Panc1 (cell line): ENCODE measurements around the gene C19orf44. TPM values are rescaled to one million over a fixed set of nuclear protein-coding genes. Genes with fewer than 3 reads are reported as not detected.

Experiments
- ATAC-seq: fragments of 200-7000 bp; cut with Tn5 transposase; 2 replicates; pipeline ENCODE4 v1.9.1; 2020; ENCODE audit warnings: mild to moderate bottlenecking, moderate library complexity
- BruUV-seq: library from RNA; stranded (reverse); fragments of 400-500 nt; replicated peaks from 2 replicates; lab custom pipeline; 2021; lab: Mats Ljungman, UMichigan
- CTCF ChIA-PET: fragments of 300-600 bp; sonication (Branson Sonifier 250); formaldehyde crosslinking; loops from one replicate; lab custom pipeline; 2022; ENCODE audit warnings: antibody characterized with exemption; lab: Charles Lee
- POLR2A ChIA-PET: fragments of 300-600 bp; sonication (Branson Sonifier 250); formaldehyde crosslinking; loops from one replicate; lab custom pipeline; 2022; ENCODE audit warnings: antibody characterized with exemption; lab: Charles Lee
- DNase-seq: peaks from one replicate; pipeline ENCODE4 v3.0.0-alpha.2; 2010; ENCODE audit warnings: low read depth, low spot score
- H3K27ac ChIP-seq: 2 replicates; pipeline ENCODE4 v1.5.1; 2011; ENCODE audit warnings: mild to moderate bottlenecking, low read length, inconsistent platforms
- H3K27me3 ChIP-seq: fragments of 200-500 bp; sonication (Bioruptor generic); 2 replicates; pipeline ENCODE4 v1.6.0; 2014; ENCODE audit warnings: low read length, inconsistent platforms; ENCODE audit not compliant: control insufficient read depth, insufficient read depth
- H3K36me3 ChIP-seq: fragments of 200-500 bp; sonication (Bioruptor generic); 2 replicates; pipeline ENCODE4 v1.5.1; 2014; ENCODE audit warnings: inconsistent platforms, mild to moderate bottlenecking, low read length, moderate library complexity; ENCODE audit not compliant: control insufficient read depth, insufficient read depth
- H3K4me1 ChIP-seq: 2 replicates; pipeline ENCODE4 v1.5.1; 2011; ENCODE audit warnings: inconsistent platforms, mild to moderate bottlenecking, low read length, moderate library complexity; ENCODE audit not compliant: control insufficient read depth, insufficient read depth
- H3K4me3 ChIP-seq, 2 experiments: 2 replicates each; pipeline ENCODE4 v1.5.1; 2011 to 2012; ENCODE audit warnings: low read depth in 2 of 2, low read length in 2 of 2, mild to moderate bottlenecking in 2 of 2, inconsistent platforms in 1 of 2, moderate library complexity in 1 of 2
- H3K9me3 ChIP-seq: fragments of 200-500 bp; sonication (Bioruptor generic); 2 replicates; pipeline ENCODE4 v1.5.1; 2014; ENCODE audit warnings: low read depth, mild to moderate bottlenecking, inconsistent platforms, low read length, moderate library complexity; ENCODE audit not compliant: control insufficient read depth, insufficient read depth
- CTCF ChIP-seq: fragments of 450-650 bp; IDR thresholded peaks from 2 replicates; pipeline ENCODE4 v1.5.1; 2017; ENCODE audit warnings: mild to moderate bottlenecking
- POLR2AphosphoS5 ChIP-seq: IDR thresholded peaks from 2 replicates; pipeline ENCODE4 v1.6.1; 2012; ENCODE audit warnings: mild to moderate bottlenecking, low read depth, low read length, moderate library complexity
- REST ChIP-seq, 2 experiments: IDR thresholded peaks; 2 replicates each; pipeline ENCODE4 v1.6.1; 2011 to 2012; ENCODE audit warnings: low read depth in 2 of 2, control low read depth in 1 of 2, low read length in 1 of 2, mild to moderate bottlenecking in 1 of 2, moderate library complexity in 1 of 2; ENCODE audit not compliant: insufficient read depth in 1 of 2
- SIN3A ChIP-seq: IDR thresholded peaks from 2 replicates; pipeline ENCODE4 v1.6.1; 2012; ENCODE audit warnings: low read depth, mild to moderate bottlenecking, low read length, moderate library complexity, borderline replicate concordance; ENCODE audit not compliant: insufficient read depth
- TCF7L2 ChIP-seq: IDR thresholded peaks from 2 replicates; pipeline ENCODE4 v1.6.1; 2011; ENCODE audit warnings: mild to moderate bottlenecking, low read depth, low read length, inconsistent platforms
- in situ Hi-C: cut with HindIII; loops from 2 replicates; pipeline ENCODE4 v1.10.0; 2016; ENCODE audit warnings: low sequenced_read_pairs, low pct_unique_long_range_greater_than_20kb
- intact Hi-C: fragments of 100-400 bp; cut with micrococcal nuclease; formaldehyde crosslinking; loops from one replicate; pipeline ENCODE4 v1.10.0; 2022; ENCODE audit not compliant: unreplicated experiment
- total RNA-seq: library from RNA; stranded (reverse); gene quantifications from one replicate; pipeline ENCODE4 v1.2.1, GENCODE V29; 2021; ENCODE audit not compliant: unreplicated experiment

The C19orf44 gene
- total RNA-seq, 1 experiment from 2014 or later, result 4.4 TPM

GRCh38 chr19:16456652-16457194 lies 39.5 kb upstream of the C19orf44 start:
- DNase-seq, result no peak
- in situ Hi-C loops, result no loop called here
- Histone ChIP-seq H3K36me3 (no peaks in the 10 kb centered on the region), H3K27me3 (no peaks in the 10 kb centered on the region), H3K27ac (peak overlapping the region; percentile 29; the same call in 1 of the 2 replicates), H3K4me3 (no peak overlapping the region), H3K9me3 (no peaks in the 10 kb centered on the region), H3K4me1 (peaks cover 24% of the 10 kb centered on the region)
- no TSS peak for BruUV-seq
- POLR2A ChIA-PET, result no interaction called here
- intact Hi-C loops, result no loop called here
- ATAC-seq, result peak; percentile 31; the same call in 1 of the 2 replicates
- TF ChIP-seq REST (IDR thresholded peaks at IDR 0.05; ENCODE audit: insufficient read depth in 1 of 2, low read depth in 2 of 2, low read length in 1 of 2) (no peak), SIN3A (no peak), CTCF (no peak), POLR2AphosphoS5 (no peak), TCF7L2 (no peak)
- CTCF ChIA-PET, result no interaction called here

- BruUV-seq, result no TSS peak
- no peaks in the 10 kb centered on the region for H3K9me3 ChIP-seq
- no peak overlapping the region for H3K4me3 ChIP-seq
- H3K36me3 ChIP-seq, result no peaks in the 10 kb centered on the region
- CTCF ChIA-PET, result no interaction called here
- H3K27me3 ChIP-seq, result no peaks in the 10 kb centered on the region
- ATAC-seq (peak; percentile 75), DNase-seq (no peak)
- H3K27ac ChIP-seq, result peak overlapping the region; percentile 29; the same call in 1 of the 2 replicates
- in situ Hi-C loops, result no loop called here
- H3K4me1 ChIP-seq, result peaks cover 24% of the 10 kb centered on the region
- no peak for TF ChIP-seq TCF7L2
- POLR2A ChIA-PET, result no interaction called here
- intact Hi-C loops, result no loop called here
These were observed 38.8 kb upstream of the C19orf44 start for GRCh38 chr19:16457195-16457953.

GRCh38 chr19:16457954-16458331 lies 38.3 kb upstream of the C19orf44 start:
- H3K27ac ChIP-seq, result 0 out of 2 replicates have a peak overlapping the region, but pooled peaks have one; percentile 19
- POLR2A ChIA-PET, result no interaction called here
- in situ Hi-C loops (no loop called here), intact Hi-C loops (no loop called here)
- no peaks in the 10 kb centered on the region for H3K36me3 ChIP-seq
- no TSS peak for BruUV-seq
- no peak overlapping the region for H3K4me3 ChIP-seq
- TF ChIP-seq POLR2AphosphoS5, result no peak
- TF ChIP-seq TCF7L2, result no peak
- no peak for DNase-seq
- H3K27me3 ChIP-seq, result no peaks in the 10 kb centered on the region
- ATAC-seq, result peak; percentile 42; the same call in 1 of the 2 replicates
- CTCF ChIA-PET, result no interaction called here
- peaks cover 25% of the 10 kb centered on the region for H3K4me1 ChIP-seq
- H3K9me3 ChIP-seq, result no peaks in the 10 kb centered on the region
